C4-2B (cell line): ENCODE data around the gene TSPAN14.
"Not testable (repeated sequence)": the region's sequence is repeated elsewhere in the genome, so short reads cannot be mapped to it uniquely, and the experiment has no call there.

Source experiments
- H3K27ac ChIP-seq: fragments of 450-650 bp; 2 replicates; pipeline ENCODE4 v1.5.1; 2017
- CTCF ChIP-seq: fragments of 450-650 bp; conservative IDR thresholded peaks from 2 replicates; pipeline ENCODE4 v1.5.1; 2017; ENCODE audit warnings: mild to moderate bottlenecking
- ZFX ChIP-seq: fragments of 450-650 bp; IDR thresholded peaks from 2 replicates; pipeline ENCODE4 v1.6.1; 2017

Gene TSPAN14

GRCh38 chr10:80539421-80540031, 85.4 kb downstream of the TSPAN14 start:
- no peak for TF ChIP-seq CTCF
- no peak for TF ChIP-seq ZFX
- no peak overlapping the region for H3K27ac ChIP-seq

GRCh38 chr10:80540136-80540535, 86.0 kb downstream of the TSPAN14 start:
- no peak overlapping the region for H3K27ac ChIP-seq
- TF ChIP-seq ZFX (no peak), CTCF (no peak)

- no peak for TF ChIP-seq CTCF
- no peak for TF ChIP-seq ZFX
- H3K27ac ChIP-seq: no peak overlapping the region
Observed at GRCh38 chr10:80540618-80540980, 86.5 kb downstream of the TSPAN14 start.

GRCh38 chr10:80540981-80541750, 87.1 kb downstream of the TSPAN14 start:
- no peak overlapping the region for H3K27ac ChIP-seq
- TF ChIP-seq CTCF (no peak), ZFX (no peak)

- TF ChIP-seq CTCF (no peak), ZFX (no peak)
- no peak overlapping the region for H3K27ac ChIP-seq
Observed at GRCh38 chr10:80542053-80542452, 87.9 kb downstream of the TSPAN14 start.

GRCh38 chr10:80542652-80543318, 88.7 kb downstream of the TSPAN14 start:
- no peak overlapping the region for H3K27ac ChIP-seq
- TF ChIP-seq ZFX (no peak), CTCF (no peak)

- not testable (repeated sequence) for H3K27ac ChIP-seq
Observed at GRCh38 chr10:80543319-80543672, 89.2 kb downstream of the TSPAN14 start.
